Heart left ventricle (tissue), 16 donors: ENCODE data around the gene DENND1B. TPM values are rescaled to one million over a fixed set of nuclear protein-coding genes. Genes with fewer than 3 reads are reported as not detected.
"Not testable (repeated sequence)": the region's sequence is repeated elsewhere in the genome, so short reads cannot be mapped to it uniquely, and the experiment has no call there.

ENCODE experiments used
- ATAC-seq, 4 donors: fragments of 200-7000 bp; cut with Tn5 transposase; one replicate each; pipeline ENCODE4 v1.9.1; 2020 to 2022; ENCODE audit warnings: moderate library complexity in 4 of 4, mild to moderate bottlenecking in 3 of 4, moderate number of reproducible peaks in 1 of 4
- DNase-seq, 5 donors: peaks; one replicate each; pipeline ENCODE4 v3.0.0-alpha.2; 2020
- H3K27ac ChIP-seq, 12 donors: fragments of 200-600 bp; sonication (generic) in 4 of 12; one replicate each; pipeline versions ENCODE4 v1.5.0 to v1.8.0; 2016 to 2022; ENCODE audit warnings: mild to moderate bottlenecking in 2 of 12
- H3K27me3 ChIP-seq, 9 donors: fragments of 200-600 bp; sonication (generic) in 2 of 9; one replicate each; pipeline versions ENCODE4 v1.5.1 to v1.8.0; 2016 to 2022; ENCODE audit warnings: mild to moderate bottlenecking in 3 of 9
- H3K36me3 ChIP-seq, 9 donors: fragments of 200-600 bp; sonication (generic) in 2 of 9; one replicate each; pipeline versions ENCODE4 v1.5.0 to v1.8.0; 2018 to 2022; ENCODE audit warnings: mild to moderate bottlenecking in 2 of 9
- H3K4me1 ChIP-seq, 12 donors: fragments of 200-600 bp; sonication (generic) in 4 of 12; one replicate each; pipeline versions ENCODE4 v1.5.0 to v1.8.0; 2016 to 2022; ENCODE audit warnings: mild to moderate bottlenecking in 3 of 12
- H3K4me3 ChIP-seq, 12 donors: fragments of 200-600 bp; sonication (generic) in 4 of 12; one replicate each; pipeline versions ENCODE4 v1.5.0 to v1.8.0; 2017 to 2022; ENCODE audit warnings: mild to moderate bottlenecking in 9 of 12, moderate library complexity in 4 of 12
- H3K9me3 ChIP-seq, 12 donors: fragments of 200-600 bp; sonication (generic) in 4 of 12; one replicate each; pipeline versions ENCODE4 v1.5.0 to v1.8.0; 2016 to 2022; ENCODE audit warnings: mild to moderate bottlenecking in 1 of 12
- POLR2A ChIP-seq, 2 donors: fragments of 450-650 bp; IDR thresholded peaks; one replicate each; pipeline ENCODE4 v1.6.1; 2017; ENCODE audit warnings: antibody characterized with exemption in 2 of 2, mild to moderate bottlenecking in 2 of 2, moderate library complexity in 2 of 2
- WGBS, 4 donors: extraction: QIAGEN DNeasy Blood & Tissue Kit in 2 of 4; methylation state at CpG; one replicate each; pipeline versions ENCODE4 v1.1.5 to v1.1.7; 2013 to 2018; 5-methylcytosine and 5-hydroxymethylcytosine counted together
- intact Hi-C, 10 donors: fragments of 100-400 bp; cut with DNase I; formaldehyde crosslinking; loops; one replicate each; pipeline versions ENCODE4 v1.11.1 to v1.14.2; 2022
- polyA plus RNA-seq, 2 donors: library from polyadenylated mRNA; stranded (reverse); fragments of 200-250 nt; gene quantifications; one replicate each; pipeline ENCODE4 v1.2.3, GENCODE V29; 2013
- total RNA-seq, 9 donors: library from RNA; depleted of rRNA in 2 of 9; stranded (reverse); fragments of >200 nt in 2 of 9; fragmentation: NEBNext Ultra II Directional in 3 of 9; extraction: Animal tissue kit (Norgen Biotek cat#: 25700) in 3 of 9; gene quantifications; one replicate each; pipeline versions ENCODE4 v1.1.0 to v1.2.4, GENCODE V29; 2016 to 2023
- TF ChIP-seq, protein P1 (sequence below), 12 donors: fragments of 200-600 bp; sonication (generic) in 4 of 12; IDR thresholded peaks; one replicate each; pipeline versions ENCODE4 v1.5.0 to v1.8.0; 2018 to 2022; ENCODE audit warnings: antibody characterized with exemption in 12 of 12, mild to moderate bottlenecking in 5 of 12
- donor health status: ischemic (EF 13 %, LVEDD 7.1; RV severe dilation, severe dysfunction).
- donor health status: healthy with polysubstance abuse.
- donor health status: DM: no; HTN: yes; CAD: no.
- donor health status: DM: no; HTN: no; CAD: no.
- donor health status: ischemic (EF 25% LVEDD 6.9; RV normal size, moderate dysfunction).
- donor health status: ischemic (EF 25% LVEDD 5.7; RV mildly dilated, moderate dysfunction).
- donor health status: healthy.
- donor health status: DM: yes; HTN: yes; CAD: no.
- donor health status: ischemic (EF 35%, LVEDD 5.7; RV mildly dilated, moderate dysfunction).
- donor health status: nonischemic (EF 11% LVEDD 7.7; RV severe dilation, severe dysfunction).
- donor health status: DM: yes; HTN: yes; CAD: no.
- donor health status: PGD.
- donor health status: ischemic (EF 29% LVEDD 5.4; RV normal size, mild dysfunction).
- donor health status: nonischemic (EF 23%, LVEDD 6.1; RV moderate dilation, normal function).

DENND1B gene
- total and polyA plus RNA-seq, 11 donors = 4.0 to 31.4 (median 21.0) TPM

DNA sequence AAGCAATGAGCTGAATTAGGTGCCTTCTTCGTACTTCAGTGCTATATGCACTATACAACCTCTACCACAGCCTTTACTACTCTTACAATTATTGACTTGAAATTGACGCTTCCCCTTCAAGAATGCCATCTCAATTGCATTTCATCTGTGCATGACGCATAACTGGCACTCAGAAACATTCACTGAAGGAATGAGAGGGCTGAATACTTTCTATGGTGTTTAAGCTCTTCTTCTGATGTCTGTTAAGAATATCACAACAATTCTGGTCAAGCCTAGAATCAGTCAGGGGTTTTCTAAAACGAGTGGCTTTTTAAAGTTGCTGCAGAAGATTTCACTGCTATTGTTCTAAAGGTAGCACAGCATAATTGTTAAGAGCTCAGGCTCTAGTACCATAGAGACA, 11.5 kb downstream of the DENND1B start:
- no peaks in the 10 kb centered on the region for H3K27me3 ChIP-seq
- no peak overlapping the region for H3K4me3 ChIP-seq
- ATAC-seq (no peak), DNase-seq (no peak)
- WGBS, 4 donors = 62 to 74% (median 62%) methylated on average over 4 of the region's 4 CpGs
- peaks cover 0 to 36% (median 13%) of the 10 kb centered on the region in 12 donors for H3K4me1 ChIP-seq
- no peaks in the 10 kb centered on the region for H3K9me3 ChIP-seq
- TF ChIP-seq, protein P1, sequence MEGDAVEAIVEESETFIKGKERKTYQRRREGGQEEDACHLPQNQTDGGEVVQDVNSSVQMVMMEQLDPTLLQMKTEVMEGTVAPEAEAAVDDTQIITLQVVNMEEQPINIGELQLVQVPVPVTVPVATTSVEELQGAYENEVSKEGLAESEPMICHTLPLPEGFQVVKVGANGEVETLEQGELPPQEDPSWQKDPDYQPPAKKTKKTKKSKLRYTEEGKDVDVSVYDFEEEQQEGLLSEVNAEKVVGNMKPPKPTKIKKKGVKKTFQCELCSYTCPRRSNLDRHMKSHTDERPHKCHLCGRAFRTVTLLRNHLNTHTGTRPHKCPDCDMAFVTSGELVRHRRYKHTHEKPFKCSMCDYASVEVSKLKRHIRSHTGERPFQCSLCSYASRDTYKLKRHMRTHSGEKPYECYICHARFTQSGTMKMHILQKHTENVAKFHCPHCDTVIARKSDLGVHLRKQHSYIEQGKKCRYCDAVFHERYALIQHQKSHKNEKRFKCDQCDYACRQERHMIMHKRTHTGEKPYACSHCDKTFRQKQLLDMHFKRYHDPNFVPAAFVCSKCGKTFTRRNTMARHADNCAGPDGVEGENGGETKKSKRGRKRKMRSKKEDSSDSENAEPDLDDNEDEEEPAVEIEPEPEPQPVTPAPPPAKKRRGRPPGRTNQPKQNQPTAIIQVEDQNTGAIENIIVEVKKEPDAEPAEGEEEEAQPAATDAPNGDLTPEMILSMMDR (IDR thresholded peaks at IDR 0.05) = no peak
- TF ChIP-seq POLR2A (IDR thresholded peaks at IDR 0.05) = no peak
- no peak overlapping the region for H3K27ac ChIP-seq
- intact Hi-C loops = no loop called here
- H3K36me3 ChIP-seq = peaks cover 0 to 3% (median 0%) of the 10 kb centered on the region in 9 donors

DNA sequence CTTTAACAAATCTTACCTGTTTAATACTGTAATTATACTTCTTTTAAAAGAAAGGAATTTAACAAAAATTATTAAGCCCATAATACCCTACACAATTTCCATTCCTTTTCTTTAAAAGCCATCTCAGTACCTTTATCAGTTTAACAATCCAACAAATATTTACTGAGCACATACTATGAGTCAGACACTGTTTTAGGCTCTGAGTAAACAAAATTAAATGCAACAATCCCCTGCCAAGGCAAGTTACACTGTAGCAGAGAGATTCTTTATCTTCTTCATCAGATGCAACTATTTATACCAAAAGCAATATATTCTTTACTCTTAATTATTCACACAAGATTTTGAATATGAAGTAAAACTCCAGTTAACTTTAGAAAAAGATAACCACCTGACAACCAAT, 12.0 kb downstream of the DENND1B start:
- ATAC-seq (no peak), DNase-seq (no peak)
- intact Hi-C loops = no loop called here

DNA sequence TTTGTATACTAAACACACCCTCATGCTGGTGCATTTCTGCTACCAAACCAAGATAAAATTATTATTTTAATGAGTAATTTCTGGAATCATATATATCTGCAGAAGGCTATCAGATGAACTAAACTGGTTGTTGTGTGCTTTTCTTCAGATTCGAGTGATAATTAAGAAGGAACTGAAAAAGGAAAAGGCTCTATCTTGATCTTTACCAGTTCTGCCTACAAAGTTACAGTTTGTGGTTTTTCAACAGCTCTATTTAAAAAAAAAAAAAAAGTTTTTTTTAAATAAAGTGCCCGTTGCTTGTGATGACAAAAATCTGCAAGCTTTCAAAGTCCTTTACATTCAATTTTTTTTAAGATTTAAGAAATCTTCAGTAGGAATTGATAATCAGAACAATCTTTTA, 13.6 kb downstream of the DENND1B start:
- TF ChIP-seq, protein P1 (IDR thresholded peaks at IDR 0.05) = no peak
- TF ChIP-seq POLR2A (IDR thresholded peaks at IDR 0.05) = no peak
- Histone ChIP-seq H3K4me3 (no peak overlapping the region), H3K9me3 (no peaks in the 10 kb centered on the region), H3K27ac (no peak overlapping the region), H3K4me1 (peaks cover 0 to 19% (median 3%) of the 10 kb centered on the region in 12 donors), H3K27me3 (no peaks in the 10 kb centered on the region), H3K36me3 (peaks cover 0 to 3% (median 0%) of the 10 kb centered on the region in 9 donors)
- no peak for ATAC-seq
- 70 to 82% (median 79%) methylated on average over 2 of the region's 2 CpGs for WGBS, 4 donors
- intact Hi-C loops = no loop called here
- no peak for DNase-seq

More for the DNA sequence above, 12.0 kb downstream of the DENND1B start:
- TF ChIP-seq POLR2A (IDR thresholded peaks at IDR 0.05) = no peak
- TF ChIP-seq, protein P1 (IDR thresholded peaks at IDR 0.05) = no peak
- Histone ChIP-seq H3K27ac (no peak overlapping the region), H3K27me3 (no peaks in the 10 kb centered on the region), H3K9me3 (no peaks in the 10 kb centered on the region), H3K36me3 (peaks cover 0 to 3% (median 0%) of the 10 kb centered on the region in 9 donors), H3K4me1 (peaks cover 0 to 32% (median 10%) of the 10 kb centered on the region in 12 donors), H3K4me3 (no peak overlapping the region)

DNA sequence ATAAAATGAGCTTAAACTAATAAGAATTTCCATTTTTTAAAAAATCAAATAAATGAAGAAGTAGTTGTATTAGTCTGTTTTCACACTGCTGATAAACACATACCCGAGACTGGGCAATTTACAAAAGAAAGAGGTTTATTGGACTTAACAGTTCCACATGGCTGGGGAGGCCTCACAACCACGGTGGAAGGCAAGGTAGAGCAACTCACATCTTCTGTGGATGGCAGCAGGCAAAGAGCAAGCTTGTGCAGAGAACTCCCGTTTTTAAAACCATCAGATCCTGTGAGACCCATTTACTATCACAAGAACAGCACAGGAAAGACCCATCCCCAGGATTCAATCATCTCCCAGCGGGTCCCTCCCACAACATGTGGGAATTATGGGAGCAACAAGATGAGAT, 19.7 kb downstream of the DENND1B start:
- H3K4me1 ChIP-seq, H3K27ac ChIP-seq, intact Hi-C loops, H3K27me3 ChIP-seq, H3K9me3 ChIP-seq, ATAC-seq, H3K36me3 ChIP-seq, DNase-seq, H3K4me3 ChIP-seq: not testable (repeated sequence)
- WGBS, 4 donors = 84 to 86% (median 84%) methylated on average over 4 of the region's 4 CpGs

DNA sequence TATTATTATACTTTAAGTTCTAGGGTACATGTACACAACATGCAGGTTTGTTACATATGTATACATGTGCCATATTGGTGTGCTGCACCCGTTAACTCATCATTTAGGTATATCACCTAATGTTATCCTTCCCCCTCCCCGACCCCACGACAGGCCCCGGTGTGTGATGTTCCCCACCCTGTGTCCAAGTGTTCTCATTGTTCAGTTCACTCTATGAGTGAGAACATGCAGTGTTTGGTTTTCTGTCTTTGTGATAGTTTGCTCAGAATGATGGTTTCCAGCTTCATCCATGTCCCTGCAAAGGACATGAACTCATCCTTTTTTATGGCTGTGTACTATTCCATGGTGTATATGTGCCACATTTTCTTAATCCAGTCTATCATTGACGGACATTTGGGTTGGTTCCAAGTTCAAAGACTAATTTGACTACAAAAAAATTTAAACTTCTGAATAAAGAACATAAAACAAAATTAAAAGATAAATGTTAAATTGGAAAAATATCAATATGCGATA, 22.6 kb downstream of the DENND1B start:
- intact Hi-C loops, H3K27me3 ChIP-seq, H3K36me3 ChIP-seq, DNase-seq, ATAC-seq, H3K9me3 ChIP-seq, H3K27ac ChIP-seq, H3K4me3 ChIP-seq: not testable (repeated sequence)
- 96 to 99% (median 98%) methylated on average over 6 of the region's 6 CpGs for WGBS, 4 donors
- H3K4me1 ChIP-seq = peaks cover 0 to 20% (median 0%) of the 10 kb centered on the region in 12 donors
